Naive thymus-derived CD8-positive, alpha-beta T cell (primary cell): Measurements from ENCODE around the gene ATRN. TPM values are rescaled to one million over a fixed set of nuclear protein-coding genes. Genes with fewer than 3 reads are reported as not detected.
"Not testable (repeated sequence)": the region's sequence is repeated elsewhere in the genome, so short reads cannot be mapped to it uniquely, and the experiment has no call there.

Source experiments
- ATAC-seq, 2 donors: fragments of 150-1000 bp; cut with Tn5 transposase in 1 of 2; sonication (Bioruptor Pico), chemical (Tn5 transposase) in 1 of 2; 1 replicate in 1 of 2; 2 replicates in 1 of 2; pipeline ENCODE4 v1.10.0; 2021; ENCODE audit warnings: mild to moderate bottlenecking in 2 of 2, moderate library complexity in 2 of 2
- POLR2A ChIA-PET: fragments of 350-600 bp; sonication (Branson Sonifier 250); formaldehyde crosslinking; loops from one replicate; lab custom pipeline; 2021; ENCODE audit warnings: antibody characterized with exemption; lab: Charles Lee
- DNase-seq, 10 donors: peaks; one replicate each; pipeline versions ENCODE4 v3.0.0 to v3.0.0-alpha.2; 2020 to 2022
- H3K27ac Mint-ChIP-seq, 10 donors: one replicate each; pipeline ENCODE4 v1.8.0; 2020 to 2022; ENCODE audit warnings: mild to moderate bottlenecking in 10 of 10, mixed read lengths in 10 of 10, moderate library complexity in 4 of 10, inconsistent platforms in 1 of 10
- H3K27me3 Mint-ChIP-seq, 5 donors: one replicate each; pipeline ENCODE4 v1.8.0; 2021 to 2022; ENCODE audit warnings: mixed read lengths in 5 of 5
- H3K36me3 Mint-ChIP-seq, 3 donors: one replicate each; pipeline ENCODE4 v1.8.0; 2020 to 2022; ENCODE audit warnings: mixed read lengths in 3 of 3, mild to moderate bottlenecking in 2 of 3, inconsistent platforms in 1 of 3
- H3K4me1 Mint-ChIP-seq, 4 donors: one replicate each; pipeline ENCODE4 v1.8.0; 2021 to 2022; ENCODE audit warnings: mixed read lengths in 4 of 4
- H3K4me3 Mint-ChIP-seq, 10 donors: one replicate each; pipeline ENCODE4 v1.8.0; 2020 to 2022; ENCODE audit warnings: mild to moderate bottlenecking in 10 of 10, mixed read lengths in 10 of 10, moderate library complexity in 6 of 10, inconsistent platforms in 1 of 10
- H3K9me3 Mint-ChIP-seq, 9 donors: one replicate each; pipeline ENCODE4 v1.8.0; 2020 to 2022; ENCODE audit warnings: mixed read lengths in 9 of 9, mild to moderate bottlenecking in 3 of 9, inconsistent platforms in 1 of 9, moderate library complexity in 1 of 9
- polyA plus RNA-seq, 3 donors: library from polyadenylated mRNA; unstranded; fragments of 300-500 nt; fragmentation: Illumina TruSeq; gene quantifications; one replicate each; pipeline ENCODE4 v1.2.3, GENCODE V29; 2021
- total RNA-seq, 8 experiments: library from RNA in 2 of 8; stranded (reverse) in 2 of 8; gene quantifications; one replicate each; pipeline ENCODE4 v1.2.3 and lab custom pipeline; 2021 to 2026

Gene ATRN
- total and polyA plus RNA-seq, 5 experiments from 2014 or later, result 7.0 to 13.9 (median 9.4) TPM

- Mint-ChIP-seq H3K4me1 (peaks cover 0 to 11% (median 5%) of the 10 kb centered on the region in 4 donors), H3K36me3 (peaks cover 0 to 57% (median 24%) of the 10 kb centered on the region in 3 donors)
- H3K27ac Mint-ChIP-seq, DNase-seq, H3K9me3 Mint-ChIP-seq, H3K27me3 Mint-ChIP-seq, ATAC-seq, H3K4me3 Mint-ChIP-seq, POLR2A ChIA-PET: not testable (repeated sequence)
Measured at GRCh38 chr20:3537733-3538132, 66.9 kb downstream of the ATRN start.

GRCh38 chr20:3539311-3540107 lies 68.7 kb downstream of the ATRN start:
- no peaks in the 10 kb centered on the region for H3K27me3 Mint-ChIP-seq

GRCh38 chr20:3541887-3542721 lies 71.3 kb downstream of the ATRN start:
- Mint-ChIP-seq H3K4me1 (peaks cover 0 to 11% (median 3%) of the 10 kb centered on the region in 4 donors), H3K27me3 (no peaks in the 10 kb centered on the region), H3K4me3 (no peak overlapping the region), H3K36me3 (peaks cover 4 to 71% (median 33%) of the 10 kb centered on the region in 3 donors), H3K27ac (no peak overlapping the region), H3K9me3 (no peaks in the 10 kb centered on the region)
- ATAC-seq (no peak), DNase-seq (no peak)
- POLR2A ChIA-PET, result no interaction called here

More at GRCh38 chr20:3539311-3540107, 68.7 kb downstream of the ATRN start:
- Mint-ChIP-seq H3K9me3 (no peaks in the 10 kb centered on the region), H3K27ac (peak overlapping the region in 3 of 10 donors; percentile 5 to 53 (median 6)), H3K4me3 (no peak overlapping the region), H3K36me3 (peaks cover 0 to 67% (median 27%) of the 10 kb centered on the region in 3 donors), H3K4me1 (peaks cover 0 to 11% (median 3%) of the 10 kb centered on the region in 4 donors)
- POLR2A ChIA-PET, result no interaction called here
- DNase-seq, result no peak
- no peak for ATAC-seq

GRCh38 chr20:3543901-3544507 lies 73.2 kb downstream of the ATRN start:
- Mint-ChIP-seq H3K9me3 (no peaks in the 10 kb centered on the region), H3K27ac (no peak overlapping the region), H3K4me1 (peaks cover 0 to 3% (median 1%) of the 10 kb centered on the region in 4 donors), H3K27me3 (no peaks in the 10 kb centered on the region), H3K36me3 (peaks cover 5 to 67% (median 35%) of the 10 kb centered on the region in 3 donors), H3K4me3 (no peak overlapping the region)
- DNase-seq (no peak), ATAC-seq (no peak)
- POLR2A ChIA-PET, result no interaction called here

GRCh38 chr20:3545401-3545925 lies 74.6 kb downstream of the ATRN start:
- Mint-ChIP-seq H3K9me3 (no peaks in the 10 kb centered on the region), H3K27ac (no peak overlapping the region), H3K4me1 (peaks cover 0 to 1% (median 0%) of the 10 kb centered on the region in 4 donors), H3K4me3 (no peak overlapping the region), H3K36me3 (peaks cover 5 to 69% (median 33%) of the 10 kb centered on the region in 3 donors), H3K27me3 (no peaks in the 10 kb centered on the region)
- POLR2A ChIA-PET, result no interaction called here
- DNase-seq (no peak), ATAC-seq (no peak)

- no peaks in the 10 kb centered on the region for H3K27me3 Mint-ChIP-seq
- no peak overlapping the region for H3K4me3 Mint-ChIP-seq
- ATAC-seq (no peak), DNase-seq (no peak)
- no peak overlapping the region for H3K27ac Mint-ChIP-seq
- H3K9me3 Mint-ChIP-seq, result no peaks in the 10 kb centered on the region
- H3K36me3 Mint-ChIP-seq, result peaks cover 5 to 78% (median 30%) of the 10 kb centered on the region in 3 donors
- POLR2A ChIA-PET, result no interaction called here
- H3K4me1 Mint-ChIP-seq, result peaks cover 0 to 4% (median 0%) of the 10 kb centered on the region in 4 donors
Measured at GRCh38 chr20:3547906-3548305, 77.1 kb downstream of the ATRN start.

- DNase-seq, result no peak
- H3K36me3 Mint-ChIP-seq, result peaks cover 5 to 83% (median 24%) of the 10 kb centered on the region in 3 donors
- H3K27ac Mint-ChIP-seq, result peak overlapping the region in 1 of 10 donors; percentile 31
- H3K4me1 Mint-ChIP-seq, result peaks cover 0 to 3% (median 1%) of the 10 kb centered on the region in 4 donors
- no peaks in the 10 kb centered on the region for H3K9me3 Mint-ChIP-seq
- H3K4me3 Mint-ChIP-seq, result no peak overlapping the region
- no peak for ATAC-seq
- POLR2A ChIA-PET, result no interaction called here
- no peaks in the 10 kb centered on the region for H3K27me3 Mint-ChIP-seq
Measured at GRCh38 chr20:3550837-3551236, 80.0 kb downstream of the ATRN start.

- Mint-ChIP-seq H3K4me3 (no peak overlapping the region), H3K36me3 (peaks cover 3 to 83% (median 20%) of the 10 kb centered on the region in 3 donors), H3K27ac (peak overlapping the region in 1 of 10 donors; percentile 72), H3K9me3 (no peaks in the 10 kb centered on the region), H3K27me3 (no peaks in the 10 kb centered on the region), H3K4me1 (peaks cover 0 to 3% (median 1%) of the 10 kb centered on the region in 4 donors)
- ATAC-seq, result no peak
- no peak for DNase-seq
- POLR2A ChIA-PET, result no interaction called here
Measured at GRCh38 chr20:3551681-3552434, 81.0 kb downstream of the ATRN start.

GRCh38 chr20:3553663-3554062 lies 82.8 kb downstream of the ATRN start:
- Mint-ChIP-seq H3K9me3 (no peaks in the 10 kb centered on the region), H3K4me3 (no peak overlapping the region), H3K4me1 (peaks cover 0 to 3% (median 1%) of the 10 kb centered on the region in 4 donors), H3K36me3 (peaks cover 0 to 76% (median 14%) of the 10 kb centered on the region in 3 donors), H3K27me3 (no peaks in the 10 kb centered on the region), H3K27ac (peak overlapping the region in 1 of 10 donors; percentile 35)
- POLR2A ChIA-PET, result no interaction called here
- no peak for ATAC-seq
- no peak for DNase-seq

- Mint-ChIP-seq H3K4me1 (peaks cover 0 to 3% (median 2%) of the 10 kb centered on the region in 4 donors), H3K27me3 (no peaks in the 10 kb centered on the region), H3K9me3 (no peaks in the 10 kb centered on the region), H3K4me3 (no peak overlapping the region), H3K36me3 (peaks cover 0 to 66% (median 12%) of the 10 kb centered on the region in 3 donors), H3K27ac (peak overlapping the region in 2 of 10 donors; percentile 25 to 55)
- POLR2A ChIA-PET, result no interaction called here
- ATAC-seq (no peak), DNase-seq (no peak)
Measured at GRCh38 chr20:3557237-3557785, 86.5 kb downstream of the ATRN start.

GRCh38 chr20:3559231-3559630 lies 88.4 kb downstream of the ATRN start:
- peaks cover 0 to 3% (median 1%) of the 10 kb centered on the region in 4 donors for H3K4me1 Mint-ChIP-seq
- no peak overlapping the region for H3K4me3 Mint-ChIP-seq
- POLR2A ChIA-PET, result no interaction called here
- H3K36me3 Mint-ChIP-seq, result peaks cover 0 to 64% (median 15%) of the 10 kb centered on the region in 3 donors
- no peaks in the 10 kb centered on the region for H3K27me3 Mint-ChIP-seq
- no peak overlapping the region for H3K27ac Mint-ChIP-seq
- no peaks in the 10 kb centered on the region for H3K9me3 Mint-ChIP-seq
- no peak for ATAC-seq
- DNase-seq, result no peak
